GM19467 (cell line): ENCODE measurements around the gene ATP8A2.
"Not testable (repeated sequence)": the region's sequence is repeated elsewhere in the genome, so short reads cannot be mapped to it uniquely, and the experiment has no call there.

ENCODE experiments used
- ATAC-seq: cut with Tn5 transposase; IDR thresholded peaks from one replicate; pipeline ENCODE4 v1.9.1; 2021; ENCODE audit warnings: mild to moderate bottlenecking, moderate library complexity; ENCODE audit not compliant: unreplicated experiment

ATP8A2 gene

DNA sequence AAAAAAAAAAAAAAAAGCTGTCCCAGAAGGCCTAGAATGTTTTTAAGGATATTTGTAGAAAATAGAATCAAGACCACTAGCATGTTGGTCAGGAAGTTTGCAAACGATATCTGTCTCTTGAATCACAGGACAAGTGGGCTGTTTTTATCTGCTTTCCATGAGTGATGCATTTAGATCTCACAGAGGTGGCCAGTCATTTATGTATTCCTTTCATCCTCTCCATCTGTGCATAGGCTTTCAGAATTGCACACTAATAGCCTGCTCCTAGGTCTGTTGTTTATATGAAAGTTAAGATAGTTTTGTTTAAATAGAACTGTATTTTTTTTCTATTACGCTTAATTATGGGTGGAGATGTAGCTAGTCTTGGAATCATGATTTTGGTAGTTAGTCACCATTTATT lies 390.5 kb downstream of the ATP8A2 start:
- no peak for ATAC-seq

DNA sequence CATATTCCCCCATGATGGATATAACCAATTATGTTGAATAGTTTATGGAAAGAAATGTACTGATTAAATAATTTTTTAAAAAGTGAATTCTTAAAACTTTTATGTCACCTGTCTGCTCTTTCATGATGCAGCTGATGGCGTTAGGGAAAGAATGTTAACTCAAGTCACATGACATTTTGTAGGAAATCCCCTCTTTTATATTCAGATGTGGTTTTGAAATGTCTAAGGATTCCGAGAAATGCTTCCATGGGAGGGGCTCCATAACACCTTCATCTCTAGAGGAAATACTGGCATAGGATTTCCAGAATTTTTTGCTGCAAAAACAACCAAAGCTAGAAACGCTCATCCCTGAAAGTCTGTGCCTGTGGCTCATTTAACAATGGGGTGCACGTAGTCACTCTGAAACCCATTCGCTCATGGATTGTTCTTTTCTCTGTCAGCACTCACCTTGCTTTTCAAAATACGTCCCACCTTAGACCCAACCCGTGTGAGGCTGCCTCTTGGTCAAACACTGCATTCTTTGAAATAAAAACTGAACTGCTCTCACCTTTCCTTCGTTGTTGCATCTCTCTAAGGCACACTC lies 391.1 kb downstream of the ATP8A2 start:
- no peak for ATAC-seq

DNA sequence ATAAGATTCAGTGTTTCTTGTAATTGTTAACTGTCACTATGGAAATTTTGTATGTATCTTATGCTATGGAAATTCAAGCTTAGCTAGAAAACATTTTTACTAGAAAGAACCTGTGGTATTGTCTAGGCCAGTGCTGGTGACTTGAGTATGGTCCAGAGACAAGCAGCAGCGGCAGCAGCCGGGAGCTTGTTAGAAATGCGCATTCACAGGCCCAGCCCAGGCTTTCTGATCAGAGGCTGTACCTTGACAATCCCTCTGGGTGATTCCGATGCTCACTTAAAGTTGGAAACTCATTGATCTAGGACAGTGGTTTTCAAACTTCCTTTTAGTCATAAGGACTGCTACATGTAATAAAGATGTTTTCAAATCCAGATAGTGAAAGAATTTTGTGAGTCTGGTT lies 392.6 kb downstream of the ATP8A2 start:
- no peak for ATAC-seq

DNA sequence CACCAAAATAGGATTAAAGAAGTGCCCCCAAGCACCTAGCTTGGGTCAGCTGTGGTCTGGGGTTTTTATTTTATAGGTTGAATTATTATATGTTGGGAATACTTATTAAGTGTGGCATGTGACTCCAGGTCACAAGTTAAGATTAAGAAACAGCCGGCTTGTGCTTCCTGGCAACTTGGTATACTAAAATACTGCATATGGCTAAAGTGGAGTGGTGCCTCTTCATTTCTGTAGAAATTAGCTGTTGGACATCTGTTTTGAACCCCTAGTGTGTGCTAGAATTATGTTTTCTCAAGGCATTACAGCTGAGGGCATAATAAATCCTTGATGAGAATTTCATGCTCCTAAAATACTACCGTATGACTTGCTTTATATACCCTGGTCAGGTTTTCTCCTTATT lies 393.5 kb downstream of the ATP8A2 start:
- ATAC-seq = no peak

DNA sequence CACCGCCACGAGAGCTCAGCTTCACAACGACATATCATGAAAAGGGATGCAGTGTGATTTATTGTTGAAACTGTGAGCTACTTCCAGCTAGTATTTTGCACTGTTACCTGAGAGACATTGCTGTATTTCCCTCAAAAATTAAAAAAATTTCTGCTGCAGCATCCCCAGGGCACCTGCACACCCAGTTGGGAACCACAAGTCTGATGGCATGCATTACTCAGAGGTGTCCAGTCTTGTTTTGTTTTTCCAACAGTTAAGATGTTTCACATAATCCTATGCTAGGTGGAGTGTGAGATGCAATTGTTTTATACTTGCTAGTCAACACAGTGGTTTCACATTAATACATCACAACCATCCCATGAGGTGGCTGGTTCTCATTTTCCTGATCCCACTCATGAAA lies 394.8 kb downstream of the ATP8A2 start:
- no peak for ATAC-seq

DNA sequence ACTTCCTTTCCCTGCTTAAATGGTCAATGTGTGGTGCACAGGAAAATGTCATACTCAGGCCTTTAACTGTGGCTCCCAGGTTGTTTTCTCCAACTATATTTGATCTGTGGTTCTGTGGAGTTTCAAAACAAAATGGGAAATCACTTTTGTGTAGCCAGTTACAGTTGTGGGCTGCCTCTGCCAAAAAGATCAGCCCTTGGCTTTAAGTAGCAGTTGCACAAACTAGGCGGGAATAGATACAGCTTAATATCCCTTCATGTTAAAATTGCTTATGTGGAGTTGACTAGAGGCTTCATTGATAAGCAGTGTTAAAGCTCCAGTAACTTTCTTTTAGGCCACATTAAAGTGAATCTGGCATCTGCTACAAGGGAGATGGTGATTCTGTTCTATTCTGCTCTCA lies 395.2 kb downstream of the ATP8A2 start:
- no peak for ATAC-seq

- no peak for ATAC-seq
These were observed 396.6 kb downstream of the ATP8A2 start for GRCh38 chr13:25768376-25768775.

DNA sequence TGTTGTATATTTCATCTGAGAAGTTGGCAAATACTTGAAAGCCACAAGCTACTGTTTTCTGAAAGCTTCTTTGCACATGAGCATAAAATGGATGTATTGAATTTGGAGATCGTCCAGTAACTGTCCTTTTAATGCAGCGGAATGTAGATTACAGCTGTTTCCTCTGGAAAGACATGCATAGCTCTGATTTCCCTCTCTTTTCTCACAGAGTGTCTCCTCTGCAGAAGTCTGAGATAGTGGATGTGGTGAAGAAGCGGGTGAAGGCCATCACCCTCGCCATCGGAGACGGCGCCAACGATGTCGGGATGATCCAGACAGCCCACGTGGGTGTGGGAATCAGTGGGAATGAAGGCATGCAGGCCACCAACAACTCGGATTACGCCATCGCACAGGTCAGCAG lies 397.1 kb downstream of the ATP8A2 start:
- ATAC-seq = no peak

DNA sequence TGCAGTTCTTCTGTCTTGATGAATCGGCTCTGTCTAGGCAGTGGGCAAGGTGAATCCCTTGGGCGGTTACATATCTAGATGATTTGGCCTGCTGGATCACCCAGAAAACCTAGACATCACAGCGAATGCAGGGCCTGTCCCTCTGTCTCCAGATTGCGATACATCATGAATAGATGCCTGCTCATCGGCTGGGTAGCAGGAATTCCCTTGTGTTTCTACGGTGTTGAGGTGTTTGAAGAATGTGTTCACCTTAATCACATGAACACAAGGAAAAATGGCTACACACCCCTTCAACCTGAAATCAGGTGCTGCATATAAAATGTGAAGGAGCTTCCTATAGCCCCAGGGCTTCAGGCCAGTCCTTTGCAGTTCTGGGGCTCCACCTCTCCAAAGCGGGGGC lies 398.8 kb downstream of the ATP8A2 start:
- no peak for ATAC-seq

DNA sequence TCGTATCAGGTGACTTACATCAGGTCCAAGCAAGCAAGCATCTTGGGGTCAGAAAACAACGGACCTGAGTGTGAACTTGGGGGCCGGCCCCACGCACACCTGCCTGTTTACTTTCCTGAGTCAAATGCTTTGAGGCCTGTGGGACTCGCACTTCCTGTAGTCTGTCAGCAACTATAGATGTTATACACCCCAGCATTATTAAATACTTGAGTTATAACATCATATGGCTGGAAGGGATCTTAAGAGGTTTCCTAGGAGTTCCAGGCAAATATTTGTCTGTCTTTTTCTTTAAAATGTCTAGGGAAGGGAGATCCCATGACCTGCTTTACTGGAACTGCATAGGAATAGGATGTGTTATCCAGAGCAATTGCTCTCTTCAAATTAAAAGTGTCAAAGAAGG lies 399.4 kb downstream of the ATP8A2 start:
- no peak for ATAC-seq

GRCh38 chr13:25771641-25772478 lies 400.1 kb downstream of the ATP8A2 start:
- ATAC-seq = no peak

GRCh38 chr13:25772534-25772933 lies 400.8 kb downstream of the ATP8A2 start:
- not testable (repeated sequence) for ATAC-seq

GRCh38 chr13:25774056-25774455 lies 402.3 kb downstream of the ATP8A2 start:
- not testable (repeated sequence) for ATAC-seq

- no peak for ATAC-seq
These were observed 403.5 kb downstream of the ATP8A2 start for GRCh38 chr13:25775275-25775674.

DNA sequence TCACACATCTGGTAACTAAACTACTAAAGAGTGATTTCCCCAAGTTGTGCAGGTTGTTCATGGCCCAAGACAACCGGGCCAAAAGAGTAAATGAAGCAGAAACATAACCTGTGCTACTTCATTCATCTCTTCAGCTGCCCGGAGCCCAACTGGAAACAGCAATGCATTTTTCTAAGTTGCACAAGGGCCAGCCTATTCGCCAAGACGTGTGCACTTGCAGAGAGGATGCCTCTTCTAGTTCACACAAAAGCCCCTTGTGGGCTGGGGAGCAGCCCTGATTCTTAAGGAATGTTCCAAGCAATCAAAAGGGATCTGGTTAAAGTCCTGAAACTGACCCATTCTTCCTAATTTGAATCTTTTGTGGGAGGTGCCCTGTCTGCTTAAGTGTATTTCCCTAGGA lies 404.2 kb downstream of the ATP8A2 start:
- ATAC-seq = no peak

- ATAC-seq = no peak
These were observed 404.9 kb downstream of the ATP8A2 start for GRCh38 chr13:25776722-25777121.

GRCh38 chr13:25777509-25777908 lies 405.7 kb downstream of the ATP8A2 start:
- ATAC-seq = no peak

GRCh38 chr13:25778365-25778764 lies 406.6 kb downstream of the ATP8A2 start:
- no peak for ATAC-seq

DNA sequence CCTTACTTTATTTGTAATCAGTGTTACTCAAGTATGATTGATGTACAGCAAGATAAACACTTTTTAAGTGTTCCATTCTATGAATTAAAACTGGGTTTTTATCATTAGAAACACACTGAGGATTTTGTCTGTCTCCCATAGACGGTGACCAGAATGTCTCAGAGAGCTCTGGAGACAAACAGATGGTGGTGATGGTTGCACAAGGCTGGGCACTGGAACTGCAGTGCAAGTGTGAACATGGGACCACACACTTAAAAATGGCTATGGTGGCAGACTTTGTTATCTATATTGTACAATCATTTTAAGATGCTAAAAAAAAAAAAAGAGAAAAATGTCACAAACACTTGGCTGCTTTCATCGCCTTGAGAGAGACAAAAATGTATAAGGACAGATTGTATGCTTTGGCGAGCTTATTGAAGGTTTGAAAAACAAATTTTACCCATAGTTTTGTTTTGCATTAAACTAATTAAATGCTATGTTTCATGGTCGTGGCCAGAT lies 407.1 kb downstream of the ATP8A2 start:
- ATAC-seq = no peak

DNA sequence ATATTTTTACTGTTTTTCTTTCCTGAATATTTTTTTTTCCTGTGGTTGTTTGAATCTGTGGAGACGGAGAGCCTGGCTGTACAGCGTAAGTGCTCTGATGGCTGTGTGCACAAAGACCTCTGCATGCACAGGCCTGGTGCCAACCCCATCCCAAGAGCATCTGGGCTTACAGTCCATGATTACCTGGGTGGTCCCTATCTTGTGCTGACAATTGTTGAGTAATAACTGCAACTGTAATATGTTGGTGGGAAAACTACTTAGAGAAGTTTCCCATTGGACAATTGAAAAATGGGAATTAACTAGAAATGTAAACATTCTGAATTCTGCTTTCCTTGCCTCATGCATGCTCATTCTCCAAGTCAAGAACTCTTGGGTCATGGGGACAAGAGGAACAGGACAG lies 411.3 kb downstream of the ATP8A2 start:
- no peak for ATAC-seq

- no peak for ATAC-seq
These were observed 411.8 kb downstream of the ATP8A2 start for GRCh38 chr13:25783601-25784024.

GRCh38 chr13:25784119-25784518 lies 412.3 kb downstream of the ATP8A2 start:
- no peak for ATAC-seq
